Measurements from ENCODE around the gene MYO7A.

The MYO7A gene

GRCh38 chr11:77111946-77112345, 16.1 kb upstream of the MYO7A start:
- intact Hi-C loops (cut with DNase I; ENCODE audit: low total_unique reads): no loop called here
- no peak for DNase-seq
- TF ChIP-seq CTCF (IDR thresholded peaks at IDR 0.05): no peak

GRCh38 chr11:77112641-77113381, 15.2 kb upstream of the MYO7A start:
- Histone ChIP-seq H3K9me3 (no peaks in the 10 kb centered on the region), H3K4me3 (no peak overlapping the region), H3K4me1 (peaks cover 0 to 4% (median 2%) of the 10 kb centered on the region in 4 donors), H3K27me3 (no peaks in the 10 kb centered on the region), H3K27ac (no peak overlapping the region), H3K36me3 (peaks cover 0 to 14% (median 4%) of the 10 kb centered on the region in 3 donors)
- DNase-seq: no peak
- intact Hi-C loops (cut with DNase I; ENCODE audit: low total_unique reads): no loop called here
- TF ChIP-seq CTCF (IDR thresholded peaks at IDR 0.05): no peak

More at GRCh38 chr11:77111946-77112345, 16.1 kb upstream of the MYO7A start:
- no peaks in the 10 kb centered on the region for H3K9me3 ChIP-seq
- H3K36me3 ChIP-seq: peaks cover 0 to 12% (median 4%) of the 10 kb centered on the region in 3 donors
- H3K4me1 ChIP-seq: peaks cover 0 to 11% (median 6%) of the 10 kb centered on the region in 4 donors
- no peaks in the 10 kb centered on the region for H3K27me3 ChIP-seq
- H3K4me3 ChIP-seq: no peak overlapping the region
- H3K27ac ChIP-seq: no peak overlapping the region

- Histone ChIP-seq H3K9me3 (no peaks in the 10 kb centered on the region), H3K4me1 (no peaks in the 10 kb centered on the region), H3K4me3 (no peak overlapping the region), H3K27ac (no peak overlapping the region), H3K27me3 (no peaks in the 10 kb centered on the region), H3K36me3 (peaks cover 0 to 21% (median 8%) of the 10 kb centered on the region in 3 donors)
- intact Hi-C loops (cut with DNase I; ENCODE audit: low total_unique reads): no loop called here
- peak in 1 of 2 experiments; percentile 47 for TF ChIP-seq CTCF (IDR thresholded peaks at IDR 0.05)
- DNase-seq: no peak
Observed at GRCh38 chr11:77113382-77114088, 14.5 kb upstream of the MYO7A start.

GRCh38 chr11:77114089-77114463, 14.0 kb upstream of the MYO7A start:
- intact Hi-C loops (cut with DNase I; ENCODE audit: low total_unique reads): no loop called here
- no peak for DNase-seq
- no peak for TF ChIP-seq CTCF (IDR thresholded peaks at IDR 0.05)
- no peaks in the 10 kb centered on the region for H3K9me3 ChIP-seq
- peaks cover 0 to 26% (median 12%) of the 10 kb centered on the region in 3 donors for H3K36me3 ChIP-seq
- no peak overlapping the region for H3K27ac ChIP-seq
- no peak overlapping the region for H3K4me3 ChIP-seq
- H3K4me1 ChIP-seq: no peaks in the 10 kb centered on the region
- no peaks in the 10 kb centered on the region for H3K27me3 ChIP-seq

- H3K4me3 ChIP-seq: no peak overlapping the region
- peaks cover 0 to 37% (median 13%) of the 10 kb centered on the region in 3 donors for H3K36me3 ChIP-seq
- no peaks in the 10 kb centered on the region for H3K9me3 ChIP-seq
- no peaks in the 10 kb centered on the region for H3K4me1 ChIP-seq
- H3K27me3 ChIP-seq: no peaks in the 10 kb centered on the region
- no peak for DNase-seq
- intact Hi-C loops (cut with DNase I; ENCODE audit: low total_unique reads): no loop called here
- H3K27ac ChIP-seq: no peak overlapping the region
- no peak for TF ChIP-seq CTCF (IDR thresholded peaks at IDR 0.05)
Observed at GRCh38 chr11:77115181-77115611, 12.8 kb upstream of the MYO7A start.
